ENCODE results near the gene MID1IP1.

MID1IP1 gene

GRCh38 chrX:38816155-38816554 is 14.9 kb downstream of the MID1IP1 start:
- DNase-seq (ENCODE audit: low spot score) = no peak

DNA sequence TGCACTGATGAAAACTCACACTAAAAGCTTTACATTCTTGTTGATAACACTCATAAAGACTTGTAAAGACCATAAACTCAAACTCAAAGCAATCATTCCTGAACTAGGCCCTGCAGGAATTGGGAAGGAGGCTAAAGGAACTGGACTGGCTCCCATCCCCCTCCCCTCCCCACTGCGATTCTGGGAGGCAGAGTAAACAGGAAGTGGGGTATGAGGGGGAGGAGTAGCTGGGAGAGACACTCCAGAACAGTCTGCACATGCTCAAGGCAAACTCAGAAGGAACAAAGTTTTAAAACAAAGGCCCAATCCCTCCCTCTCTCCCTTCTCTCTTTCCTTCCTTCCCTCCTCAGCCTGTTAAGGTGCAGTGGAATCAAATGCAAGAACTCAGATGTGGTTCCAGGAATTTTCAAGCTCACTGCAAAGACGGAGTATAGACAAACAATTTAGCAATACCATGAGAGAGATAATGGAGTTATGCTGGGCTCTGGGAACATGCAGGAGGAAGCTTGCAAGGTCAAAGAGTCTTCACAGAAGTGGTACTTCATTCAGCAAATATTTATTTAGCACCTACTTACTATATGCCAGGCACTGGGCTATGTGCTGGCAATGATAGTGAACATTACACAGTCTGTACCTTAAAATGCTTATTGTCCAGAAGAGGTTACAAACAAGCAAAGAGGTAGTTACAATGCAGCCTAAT is 15.9 kb downstream of the MID1IP1 start:
- DNase-seq (ENCODE audit: low spot score) = no peak

DNA sequence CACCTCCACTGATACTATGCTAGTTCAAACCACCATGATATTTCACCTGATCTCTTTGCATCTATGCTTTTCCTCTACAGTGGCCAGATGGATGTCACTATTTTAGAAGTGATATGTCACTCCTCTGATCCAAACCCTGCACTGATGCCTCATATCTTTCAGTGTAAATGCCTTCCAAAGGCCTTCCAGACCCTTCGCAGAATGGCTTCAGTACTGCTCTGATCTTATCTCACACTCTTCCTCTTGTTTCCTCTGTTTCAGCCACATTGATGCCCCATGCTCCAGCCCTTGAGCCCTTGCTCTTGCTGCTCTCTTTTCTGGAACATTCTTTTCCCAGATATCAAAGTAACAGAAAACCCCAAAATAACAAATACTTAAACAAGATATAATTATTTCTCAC is 17.9 kb downstream of the MID1IP1 start:
- DNase-seq (ENCODE audit: low spot score) = no peak

- no peak for DNase-seq (ENCODE audit: low spot score)
These were observed 18.4 kb downstream of the MID1IP1 start for GRCh38 chrX:38819709-38820108.

DNA sequence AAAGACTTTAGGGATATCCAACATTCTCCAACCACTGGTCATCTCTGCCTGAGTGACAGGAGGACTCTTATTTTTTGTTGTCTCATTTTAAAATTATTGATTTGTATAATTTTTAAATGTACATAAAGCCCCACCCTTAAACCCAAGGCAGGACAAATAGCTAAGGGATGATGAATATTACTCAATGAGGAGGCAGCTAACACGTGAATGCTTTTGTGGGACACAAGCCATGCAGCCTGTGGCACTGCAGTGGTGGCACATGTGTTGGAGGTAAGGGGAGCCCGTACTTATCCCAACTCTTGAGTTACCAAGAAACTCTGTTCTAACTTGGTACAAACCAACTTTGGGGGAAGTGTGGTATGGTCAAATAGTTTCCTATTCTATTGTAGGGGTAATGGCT is 19.5 kb downstream of the MID1IP1 start:
- no peak for DNase-seq (ENCODE audit: low spot score)

- DNase-seq (ENCODE audit: low spot score) = no peak
These were observed 22.9 kb downstream of the MID1IP1 start for GRCh38 chrX:38824176-38824575.

DNA sequence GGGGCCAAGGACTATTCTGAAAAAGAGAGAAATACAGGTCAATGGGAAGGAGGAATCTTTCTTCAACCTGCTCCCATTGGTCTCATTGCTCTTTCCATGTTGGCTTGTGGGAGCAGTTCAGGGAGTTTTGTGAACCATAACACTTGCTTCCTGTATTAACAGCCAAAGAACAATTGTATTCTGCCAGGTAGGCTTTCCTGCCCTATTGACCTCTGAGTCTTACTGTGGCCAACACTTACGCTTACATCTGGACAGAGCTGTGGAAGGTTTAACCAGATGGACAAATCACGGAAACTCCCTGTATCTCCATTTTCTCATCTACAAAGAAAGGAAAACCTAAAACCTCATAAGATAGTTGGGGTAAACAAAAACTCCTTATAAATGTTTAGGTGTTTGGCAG is 30.7 kb downstream of the MID1IP1 start:
- no peak for DNase-seq (ENCODE audit: low spot score)

GRCh38 chrX:38837389-38837788 is 36.1 kb downstream of the MID1IP1 start:
- DNase-seq (ENCODE audit: low spot score) = no peak

- no peak for DNase-seq (ENCODE audit: low spot score)
These were observed 38.0 kb downstream of the MID1IP1 start for GRCh38 chrX:38839277-38839676.

GRCh38 chrX:38839944-38840343 is 38.7 kb downstream of the MID1IP1 start:
- DNase-seq (ENCODE audit: low spot score) = no peak

DNA sequence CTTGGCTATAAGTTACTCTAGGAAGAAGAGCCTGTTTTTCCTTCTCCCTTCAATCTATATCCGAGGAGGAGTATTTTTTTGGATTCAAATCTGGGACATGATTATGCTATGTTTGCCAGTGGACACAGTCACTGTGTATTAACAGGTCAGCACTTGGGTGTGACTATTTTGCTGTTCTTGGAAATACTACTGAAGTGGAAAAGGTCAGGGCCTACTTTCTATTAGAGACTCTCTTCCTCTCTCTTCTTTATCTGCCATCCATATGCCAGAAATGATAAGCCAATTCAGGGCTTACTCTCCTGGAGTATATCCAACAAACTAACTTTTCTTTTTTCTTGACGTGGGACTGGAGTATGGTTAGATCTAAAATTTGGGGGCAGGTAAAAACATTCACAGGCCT is 40.5 kb downstream of the MID1IP1 start:
- peak; percentile 49 for DNase-seq (ENCODE audit: low spot score)

DNA sequence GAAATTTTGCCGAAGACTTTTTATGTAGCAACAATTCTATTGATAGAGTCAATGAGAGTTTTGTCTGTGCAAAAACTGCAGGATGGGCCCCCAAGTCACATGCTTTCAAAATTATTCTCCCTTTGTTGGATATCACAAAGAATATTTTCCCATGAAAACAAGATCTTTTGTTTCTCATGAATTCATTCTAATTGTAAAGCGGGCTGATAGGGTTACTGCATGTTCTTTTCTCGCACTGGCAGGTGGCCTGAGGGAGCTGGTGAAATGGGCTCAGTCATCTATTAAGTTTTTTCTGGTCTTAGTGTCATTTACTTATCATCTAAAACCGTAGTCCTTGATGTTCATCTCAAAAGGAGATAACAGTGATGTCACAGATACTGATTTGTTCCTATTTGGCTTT is 44.2 kb downstream of the MID1IP1 start:
- DNase-seq (ENCODE audit: low spot score) = no peak

DNA sequence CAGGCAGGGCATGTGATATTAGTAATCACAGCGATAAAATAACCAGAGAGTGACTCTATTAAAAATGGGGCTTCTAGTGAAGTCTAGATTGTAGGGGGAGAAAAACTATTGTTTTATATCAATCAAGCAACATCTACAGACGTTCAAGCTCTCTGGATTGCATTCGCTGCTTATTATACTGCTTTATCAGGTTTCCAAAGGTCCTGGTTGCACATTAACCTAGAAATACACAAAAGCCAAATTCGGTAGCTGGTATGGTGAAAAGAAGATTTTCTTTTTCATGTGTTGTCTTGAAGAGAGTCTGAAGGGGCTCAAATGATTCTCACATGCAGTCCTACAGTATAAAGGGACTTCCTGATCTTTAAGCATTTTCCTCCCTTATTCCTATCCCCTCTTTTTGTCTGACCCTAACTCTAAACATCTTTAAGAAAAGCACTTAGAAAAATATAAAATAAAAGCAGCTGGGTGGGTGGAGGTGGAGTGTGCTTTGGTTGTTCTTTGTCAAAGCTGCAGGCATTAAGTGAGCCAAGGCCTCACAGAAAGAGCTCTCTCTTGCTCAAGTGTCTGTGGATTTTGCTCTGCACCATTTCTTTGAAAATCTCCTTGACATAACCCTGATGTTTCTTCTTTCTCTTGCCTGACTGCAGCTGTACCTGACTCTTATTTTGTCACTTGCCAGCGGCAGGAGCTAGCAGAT is 46.1 kb downstream of the MID1IP1 start:
- DNase-seq (ENCODE audit: low spot score) = no peak

- no peak for DNase-seq (ENCODE audit: low spot score)
These were observed 46.6 kb downstream of the MID1IP1 start for GRCh38 chrX:38847903-38848230.

GRCh38 chrX:38848671-38849455 is 47.6 kb downstream of the MID1IP1 start:
- no peak for DNase-seq (ENCODE audit: low spot score)

DNA sequence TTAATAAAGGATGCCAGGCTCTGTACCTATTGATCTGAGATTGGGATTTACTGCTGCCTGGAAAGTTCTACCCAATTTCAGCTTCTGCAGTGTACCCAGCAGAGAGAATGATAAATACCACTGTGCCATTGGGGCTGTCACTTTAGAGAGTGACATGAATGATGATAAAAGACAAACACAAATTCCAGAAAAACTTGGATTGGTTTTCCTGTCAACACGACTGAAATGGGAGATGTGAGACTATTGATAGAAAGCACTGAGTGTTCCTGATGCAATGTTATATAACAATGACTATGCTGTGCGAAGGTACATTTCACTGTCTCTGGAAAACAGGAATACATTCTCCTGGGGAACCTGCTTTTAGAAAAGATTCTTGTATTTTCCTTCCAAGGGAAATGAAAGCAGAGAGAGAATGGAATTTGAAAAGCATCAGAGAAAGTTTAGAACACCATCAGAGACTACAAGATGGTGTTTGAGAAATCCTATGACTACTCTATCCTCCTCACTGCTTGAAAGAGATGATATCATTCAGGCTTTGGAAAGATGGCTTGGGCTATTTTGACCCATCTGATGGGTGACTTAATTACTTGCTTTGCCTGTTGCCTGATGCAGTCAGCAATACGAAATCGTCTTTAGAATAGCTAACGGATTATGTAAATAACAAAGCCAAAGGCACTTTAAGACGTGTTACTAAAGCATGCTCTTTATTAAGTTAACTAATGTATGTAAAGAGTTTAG is 49.7 kb downstream of the MID1IP1 start:
- DNase-seq (ENCODE audit: low spot score) = no peak

- DNase-seq (ENCODE audit: low spot score) = no peak
These were observed 53.0 kb downstream of the MID1IP1 start for GRCh38 chrX:38854305-38854704.
